MCF 10A (cell line): ENCODE measurements around the gene KLHL5. TPM values are rescaled to one million over a fixed set of nuclear protein-coding genes. Genes with fewer than 3 reads are reported as not detected.

Experiments used
- BruUV-seq: library from RNA; stranded (reverse); fragments of 400-500 nt; replicated peaks from 2 replicates; lab custom pipeline; 2021; lab: Mats Ljungman, UMichigan
- CTCF ChIA-PET: fragments of 300-600 bp; sonication (Branson Sonifier 250); formaldehyde crosslinking; extraction: SDS; loops from one replicate; lab custom pipeline; 2021; ENCODE audit warnings: antibody characterized with exemption, inconsistent platforms; lab: Yijun Ruan, JAX
- POLR2A ChIA-PET: fragments of 300-600, 350-650 bp; sonication (Branson Sonifier 250); formaldehyde crosslinking; extraction: SDS; loops from one replicate; lab custom pipeline; 2020; ENCODE audit warnings: antibody characterized with exemption, inconsistent platforms; lab: Yijun Ruan, JAX
- DNase-seq: peaks from one replicate; pipeline ENCODE4 v3.0.0-alpha.2; 2018; ENCODE audit not compliant: unreplicated experiment
- H3K27ac Mint-ChIP-seq: one replicate; pipeline ENCODE4 v1.8.0; 2022; ENCODE audit warnings: mild to moderate bottlenecking, low read depth, mixed read lengths; ENCODE audit not compliant: unreplicated experiment
- H3K27me3 Mint-ChIP-seq: one replicate; pipeline ENCODE4 v1.8.0; 2022; ENCODE audit warnings: mixed read lengths; ENCODE audit not compliant: insufficient read depth, unreplicated experiment
- H3K36me3 Mint-ChIP-seq: one replicate; pipeline ENCODE4 v1.8.0; 2022; ENCODE audit warnings: mild to moderate bottlenecking, moderate library complexity, mixed read lengths; ENCODE audit not compliant: insufficient read depth, unreplicated experiment
- H3K4me1 Mint-ChIP-seq: one replicate; pipeline ENCODE4 v1.8.0; 2022; ENCODE audit warnings: mixed read lengths; ENCODE audit not compliant: insufficient read depth, unreplicated experiment
- H3K4me3 Mint-ChIP-seq: one replicate; pipeline ENCODE4 v1.8.0; 2022; ENCODE audit warnings: mild to moderate bottlenecking, moderate library complexity, mixed read lengths; ENCODE audit not compliant: unreplicated experiment
- H3K9me3 Mint-ChIP-seq: one replicate; pipeline ENCODE4 v1.8.0; 2022; ENCODE audit warnings: mixed read lengths; ENCODE audit not compliant: unreplicated experiment
- intact Hi-C: fragments of 100-400 bp; cut with micrococcal nuclease; formaldehyde crosslinking; loops from 2 replicates; pipeline ENCODE4 v1.14.1; 2022
- total RNA-seq: library from RNA; stranded (reverse); gene quantifications from 2 replicates; pipeline ENCODE4 v1.2.3, GENCODE V29; 2022
- TF ChIP-seq, protein P1 (sequence below): fragments of 200-600 bp; IDR thresholded peaks from one replicate; pipeline ENCODE4 v1.8.0; 2022; ENCODE audit warnings: antibody characterized with exemption, mild to moderate bottlenecking; ENCODE audit not compliant: unreplicated experiment

KLHL5 gene
- total RNA-seq, 1 experiment from 2014 or later: 59.2 TPM

DNA sequence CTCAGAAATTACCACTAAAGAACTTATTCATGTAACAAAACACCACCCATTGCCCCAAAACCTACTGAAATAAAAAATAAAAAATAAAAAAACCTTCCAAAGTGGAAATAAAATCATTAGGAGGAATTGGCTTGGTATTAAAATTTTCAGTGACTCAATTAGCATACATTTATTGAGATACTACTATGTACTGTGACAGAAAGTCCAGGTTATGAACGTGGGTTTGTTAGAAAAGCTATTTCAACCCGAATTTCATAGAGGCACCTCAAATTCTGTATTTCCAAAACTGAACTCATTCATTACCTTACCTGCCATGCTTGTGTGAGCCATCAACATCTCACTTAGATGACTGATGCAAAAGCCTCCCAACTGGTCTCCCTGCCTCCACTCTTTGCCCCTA is 16.8 kb downstream of the KLHL5 start:
- no TSS peak for BruUV-seq
- TF ChIP-seq, protein P1, sequence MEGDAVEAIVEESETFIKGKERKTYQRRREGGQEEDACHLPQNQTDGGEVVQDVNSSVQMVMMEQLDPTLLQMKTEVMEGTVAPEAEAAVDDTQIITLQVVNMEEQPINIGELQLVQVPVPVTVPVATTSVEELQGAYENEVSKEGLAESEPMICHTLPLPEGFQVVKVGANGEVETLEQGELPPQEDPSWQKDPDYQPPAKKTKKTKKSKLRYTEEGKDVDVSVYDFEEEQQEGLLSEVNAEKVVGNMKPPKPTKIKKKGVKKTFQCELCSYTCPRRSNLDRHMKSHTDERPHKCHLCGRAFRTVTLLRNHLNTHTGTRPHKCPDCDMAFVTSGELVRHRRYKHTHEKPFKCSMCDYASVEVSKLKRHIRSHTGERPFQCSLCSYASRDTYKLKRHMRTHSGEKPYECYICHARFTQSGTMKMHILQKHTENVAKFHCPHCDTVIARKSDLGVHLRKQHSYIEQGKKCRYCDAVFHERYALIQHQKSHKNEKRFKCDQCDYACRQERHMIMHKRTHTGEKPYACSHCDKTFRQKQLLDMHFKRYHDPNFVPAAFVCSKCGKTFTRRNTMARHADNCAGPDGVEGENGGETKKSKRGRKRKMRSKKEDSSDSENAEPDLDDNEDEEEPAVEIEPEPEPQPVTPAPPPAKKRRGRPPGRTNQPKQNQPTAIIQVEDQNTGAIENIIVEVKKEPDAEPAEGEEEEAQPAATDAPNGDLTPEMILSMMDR: no peak
- H3K27me3 Mint-ChIP-seq: no peaks in the 10 kb centered on the region
- intact Hi-C loops: no loop called here
- DNase-seq: no peak
- H3K4me3 Mint-ChIP-seq: no peak overlapping the region
- no peaks in the 10 kb centered on the region for H3K9me3 Mint-ChIP-seq
- H3K4me1 Mint-ChIP-seq: peaks cover 18% of the 10 kb centered on the region
- POLR2A ChIA-PET: no interaction called here
- CTCF ChIA-PET: no interaction called here
- no peak overlapping the region for H3K27ac Mint-ChIP-seq
- peaks cover 41% of the 10 kb centered on the region for H3K36me3 Mint-ChIP-seq

DNA sequence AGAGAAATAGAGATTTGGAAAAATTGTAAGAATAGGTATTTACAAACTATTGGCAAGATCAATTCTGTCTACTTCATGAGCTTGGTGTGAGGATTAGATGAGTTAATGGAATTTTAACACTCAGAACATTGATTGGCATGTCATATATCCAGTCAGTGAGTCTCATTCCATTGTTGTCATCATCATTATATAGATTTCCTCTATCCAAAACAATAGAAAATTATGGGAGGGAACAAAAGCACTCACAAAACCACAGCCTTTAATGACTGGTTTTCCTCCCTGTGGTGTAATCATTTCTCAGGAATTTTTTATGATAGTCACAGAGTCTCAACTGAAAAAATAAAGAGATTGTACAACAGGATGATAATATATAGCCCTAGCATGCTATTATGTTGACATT is 21.1 kb downstream of the KLHL5 start:
- Mint-ChIP-seq H3K36me3 (peaks cover 22% of the 10 kb centered on the region), H3K4me3 (no peak overlapping the region), H3K27me3 (no peaks in the 10 kb centered on the region), H3K27ac (no peak overlapping the region), H3K4me1 (peaks cover 22% of the 10 kb centered on the region), H3K9me3 (no peaks in the 10 kb centered on the region)
- no TSS peak for BruUV-seq
- POLR2A ChIA-PET: interaction anchor here (4.6 kb wide), 1 partner anchor 38 kb away, joined by 38 read pairs; no protein-coding TSS in a partner anchor
- DNase-seq: peak; percentile 48
- CTCF ChIA-PET: interaction anchor here (0.8 kb wide), 1 partner anchor 177 kb away, joined by 3 read pairs; no protein-coding TSS in a partner anchor
- TF ChIP-seq, protein P1: no peak
- intact Hi-C loops: no loop called here

DNA sequence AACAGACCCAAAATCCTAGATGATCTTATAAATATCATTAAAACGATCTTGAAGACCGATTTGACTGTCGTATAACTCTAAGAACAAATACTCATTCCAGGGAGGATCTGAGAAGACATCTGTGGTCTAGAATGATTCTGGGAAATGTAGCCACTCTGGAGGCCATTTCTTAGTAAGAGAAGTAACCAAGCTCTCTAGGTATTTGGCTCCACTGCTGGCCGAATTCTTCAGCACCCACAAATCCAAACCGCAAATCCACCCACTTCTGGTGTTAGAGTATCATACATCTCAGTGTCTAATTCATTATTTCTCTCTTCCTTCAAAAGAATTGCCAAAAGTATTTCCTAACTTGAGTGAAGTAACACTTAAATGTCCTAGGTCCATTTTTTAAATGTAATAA is 23.9 kb downstream of the KLHL5 start:
- Mint-ChIP-seq H3K4me3 (peak overlapping the region; percentile 25), H3K36me3 (peaks cover 21% of the 10 kb centered on the region), H3K27me3 (no peaks in the 10 kb centered on the region), H3K27ac (peak overlapping the region; percentile 46), H3K9me3 (no peaks in the 10 kb centered on the region), H3K4me1 (peaks cover 17% of the 10 kb centered on the region)
- intact Hi-C loops: loop anchor here (1.0 to 5.0 kb wide), 2 partner anchors 39 to 138 kb away; no protein-coding TSS in a partner anchor
- TF ChIP-seq, protein P1: no peak
- ChIA-PET POLR2A (interaction anchor here (0.6 to 4.6 kb wide), 7 partner anchors 10 to 441 kb away, joined by 3 to 38 read pairs (median 3); partner anchors contain the start of genes UGDH and WDR19), CTCF (interaction anchor here (0.7 to 1.0 kb wide), 4 partner anchors 13 to 83 kb away, joined by 3 to 5 read pairs (median 3); no protein-coding TSS in a partner anchor)
- peak; percentile 83 for DNase-seq
- no TSS peak for BruUV-seq

DNA sequence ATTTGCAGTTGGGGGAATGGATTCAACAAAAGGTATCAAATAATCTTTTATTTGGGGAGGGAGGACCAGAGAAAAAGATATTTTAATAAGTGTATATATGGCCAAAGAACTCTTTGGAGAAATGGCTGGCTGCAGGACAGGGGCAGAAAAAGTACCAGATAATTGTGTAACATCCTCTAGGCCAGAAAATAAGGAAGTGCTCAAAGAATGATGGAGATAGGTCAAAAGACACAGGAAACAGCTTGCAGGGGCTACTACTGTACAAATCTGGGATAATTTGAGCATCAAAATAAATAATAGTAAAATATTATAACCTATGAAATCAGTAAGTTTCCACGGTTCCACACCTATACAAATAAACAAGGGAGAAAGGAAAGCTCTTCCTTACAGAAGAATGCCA is 34.8 kb downstream of the KLHL5 start:
- intact Hi-C loops: no loop called here
- ChIA-PET CTCF (no interaction called here), POLR2A (no interaction called here)
- BruUV-seq: no TSS peak
- Mint-ChIP-seq H3K4me3 (no peak overlapping the region), H3K36me3 (peaks cover 21% of the 10 kb centered on the region), H3K27me3 (no peaks in the 10 kb centered on the region), H3K27ac (no peak overlapping the region), H3K9me3 (no peaks in the 10 kb centered on the region), H3K4me1 (peaks cover 5% of the 10 kb centered on the region)
- no peak for DNase-seq
- TF ChIP-seq, protein P1: no peak
